ENCODE measurements around the gene RBM4B. TPM values are rescaled to one million over a fixed set of nuclear protein-coding genes. Genes with fewer than 3 reads are reported as not detected.

RBM4B gene
- total and polyA plus RNA-seq, 2 of the 13 experiments (the other 11 are each of a cell fraction or from before 2014, with no cell fraction given), result 25.8 to 32.4 TPM

DNA sequence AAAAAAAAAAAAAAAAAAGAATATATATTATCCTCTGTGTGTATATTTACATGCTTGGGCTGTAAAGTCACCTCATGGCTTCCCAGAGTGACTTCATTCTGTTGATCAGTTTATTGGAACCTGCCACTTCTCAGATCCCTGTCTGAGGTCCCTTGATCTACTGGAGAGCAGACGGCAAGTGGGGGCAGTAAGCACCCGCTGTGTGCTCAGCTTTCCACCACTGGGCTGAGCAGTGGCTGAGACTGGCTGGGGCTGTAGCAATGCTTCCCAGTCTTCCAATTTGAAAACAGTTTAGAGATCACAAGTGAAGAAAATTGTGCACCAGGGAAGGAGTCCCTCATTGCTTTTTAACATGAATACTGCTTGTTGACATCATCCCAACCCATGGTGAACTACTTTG is 6.9 kb upstream of the RBM4B start:
- Histone ChIP-seq H3K9me3 (ENCODE audit: low read length) (no peaks in the 10 kb centered on the region), H3K27me3 (ENCODE audit: control insufficient read depth in 1 of 2, insufficient read depth in 2 of 2, low read length in 2 of 2) (no peaks in the 10 kb centered on the region; a peak in 1 of 5 replicates), H3K36me3 (replicated peaks in 1 of 2; ENCODE audit: control insufficient read depth in 1 of 2, insufficient read depth in 2 of 2, low read length in 2 of 2) (no peaks in the 10 kb centered on the region), H2AFZ (ENCODE audit: low read length) (no peak overlapping the region), H3K4me2 (ENCODE audit: low read depth, low read length) (no peak overlapping the region), H3K9ac (ENCODE audit: insufficient read depth, low read depth, low read length) (no peak overlapping the region), H4K20me1 (ENCODE audit: insufficient read depth, low read length) (no peaks in the 10 kb centered on the region), H3K27ac (ENCODE audit: extremely low read length, insufficient read depth, low read length) (no peak overlapping the region), H3K79me2 (ENCODE audit: insufficient read depth, low read length) (no peaks in the 10 kb centered on the region), H3K4me3 (replicated peaks in 1 of 3; ENCODE audit: insufficient read depth in 1 of 3, low read depth in 2 of 3, low read length in 3 of 3) (no peak overlapping the region), H3K4me1 (ENCODE audit: insufficient read depth, low read length) (no peaks in the 10 kb centered on the region)
- ChIA-PET POLR2A (no interaction called here), CTCF (ENCODE audit: low intra/inter-chr PET ratio, low total read pairs) (no interaction called here)
- WGBS (ENCODE audit: low lambda C conversion rate), result 83% methylated on average over 1 of the region's 2 CpGs
- intact Hi-C loops (cut with micrococcal nuclease; ENCODE audit: unreplicated experiment) (no loop called here), in situ Hi-C loops (cut with HindIII; ENCODE audit: extremely low pct_ligation_motif_present, low pct_unique_long_range_greater_than_20kb) (no loop called here)
- no peak for FAIRE-seq
- no peak for ATAC-seq
- no peak for DNase-seq (ENCODE audit: low spot score)
- BruUV-seq (replicated peaks), result no TSS peak
- TF ChIP-seq, protein P1, sequence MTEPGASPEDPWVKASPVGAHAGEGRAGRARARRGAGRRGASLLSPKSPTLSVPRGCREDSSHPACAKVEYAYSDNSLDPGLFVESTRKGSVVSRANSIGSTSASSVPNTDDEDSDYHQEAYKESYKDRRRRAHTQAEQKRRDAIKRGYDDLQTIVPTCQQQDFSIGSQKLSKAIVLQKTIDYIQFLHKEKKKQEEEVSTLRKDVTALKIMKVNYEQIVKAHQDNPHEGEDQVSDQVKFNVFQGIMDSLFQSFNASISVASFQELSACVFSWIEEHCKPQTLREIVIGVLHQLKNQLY (CRISPR knock-in tag; IDR thresholded peaks at IDR 0.05), result no peak
- TF ChIP-seq TBX3 (IDR thresholded peaks at IDR 0.05; ENCODE audit: borderline replicate concordance) (no peak), NPAS2 (CRISPR knock-in tag; IDR thresholded peaks at IDR 0.05; ENCODE audit: borderline replicate concordance) (no peak), ZBTB3 (CRISPR knock-in tag; IDR thresholded peaks at IDR 0.05; ENCODE audit: borderline replicate concordance, low read depth) (no peak), SIX1 (CRISPR knock-in tag; IDR thresholded peaks at IDR 0.05; ENCODE audit: borderline replicate concordance) (no peak), KDM2A (CRISPR knock-in tag; IDR thresholded peaks at IDR 0.05; ENCODE audit: borderline replicate concordance, low read depth) (no peak), ZNF7 (CRISPR knock-in tag; IDR thresholded peaks at IDR 0.05) (no peak), FOXK1 (CRISPR knock-in tag; IDR thresholded peaks at IDR 0.05; ENCODE audit: borderline replicate concordance, low read depth) (no peak), TP53 (CRISPR knock-in tag; conservative IDR thresholded peaks at IDR 0.05) (no peak)
- TF ChIP-seq, protein P2, sequence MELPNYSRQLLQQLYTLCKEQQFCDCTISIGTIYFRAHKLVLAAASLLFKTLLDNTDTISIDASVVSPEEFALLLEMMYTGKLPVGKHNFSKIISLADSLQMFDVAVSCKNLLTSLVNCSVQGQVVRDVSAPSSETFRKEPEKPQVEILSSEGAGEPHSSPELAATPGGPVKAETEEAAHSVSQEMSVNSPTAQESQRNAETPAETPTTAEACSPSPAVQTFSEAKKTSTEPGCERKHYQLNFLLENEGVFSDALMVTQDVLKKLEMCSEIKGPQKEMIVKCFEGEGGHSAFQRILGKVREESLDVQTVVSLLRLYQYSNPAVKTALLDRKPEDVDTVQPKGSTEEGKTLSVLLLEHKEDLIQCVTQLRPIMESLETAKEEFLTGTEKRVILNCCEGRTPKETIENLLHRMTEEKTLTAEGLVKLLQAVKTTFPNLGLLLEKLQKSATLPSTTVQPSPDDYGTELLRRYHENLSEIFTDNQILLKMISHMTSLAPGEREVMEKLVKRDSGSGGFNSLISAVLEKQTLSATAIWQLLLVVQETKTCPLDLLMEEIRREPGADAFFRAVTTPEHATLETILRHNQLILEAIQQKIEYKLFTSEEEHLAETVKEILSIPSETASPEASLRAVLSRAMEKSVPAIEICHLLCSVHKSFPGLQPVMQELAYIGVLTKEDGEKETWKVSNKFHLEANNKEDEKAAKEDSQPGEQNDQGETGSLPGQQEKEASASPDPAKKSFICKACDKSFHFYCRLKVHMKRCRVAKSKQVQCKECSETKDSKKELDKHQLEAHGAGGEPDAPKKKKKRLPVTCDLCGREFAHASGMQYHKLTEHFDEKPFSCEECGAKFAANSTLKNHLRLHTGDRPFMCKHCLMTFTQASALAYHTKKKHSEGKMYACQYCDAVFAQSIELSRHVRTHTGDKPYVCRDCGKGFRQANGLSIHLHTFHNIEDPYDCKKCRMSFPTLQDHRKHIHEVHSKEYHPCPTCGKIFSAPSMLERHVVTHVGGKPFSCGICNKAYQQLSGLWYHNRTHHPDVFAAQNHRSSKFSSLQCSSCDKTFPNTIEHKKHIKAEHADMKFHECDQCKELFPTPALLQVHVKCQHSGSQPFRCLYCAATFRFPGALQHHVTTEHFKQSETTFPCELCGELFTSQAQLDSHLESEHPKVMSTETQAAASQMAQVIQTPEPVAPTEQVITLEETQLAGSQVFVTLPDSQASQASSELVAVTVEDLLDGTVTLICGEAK (IDR thresholded peaks at IDR 0.05), result no peak
- TF ChIP-seq, protein P2 (CRISPR knock-in tag; IDR thresholded peaks at IDR 0.05), result no peak
- TF ChIP-seq, protein P3, sequence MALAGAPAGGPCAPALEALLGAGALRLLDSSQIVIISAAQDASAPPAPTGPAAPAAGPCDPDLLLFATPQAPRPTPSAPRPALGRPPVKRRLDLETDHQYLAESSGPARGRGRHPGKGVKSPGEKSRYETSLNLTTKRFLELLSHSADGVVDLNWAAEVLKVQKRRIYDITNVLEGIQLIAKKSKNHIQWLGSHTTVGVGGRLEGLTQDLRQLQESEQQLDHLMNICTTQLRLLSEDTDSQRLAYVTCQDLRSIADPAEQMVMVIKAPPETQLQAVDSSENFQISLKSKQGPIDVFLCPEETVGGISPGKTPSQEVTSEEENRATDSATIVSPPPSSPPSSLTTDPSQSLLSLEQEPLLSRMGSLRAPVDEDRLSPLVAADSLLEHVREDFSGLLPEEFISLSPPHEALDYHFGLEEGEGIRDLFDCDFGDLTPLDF (CRISPR knock-in tag; IDR thresholded peaks at IDR 0.05), result no peak
- TF ChIP-seq, protein P4, sequence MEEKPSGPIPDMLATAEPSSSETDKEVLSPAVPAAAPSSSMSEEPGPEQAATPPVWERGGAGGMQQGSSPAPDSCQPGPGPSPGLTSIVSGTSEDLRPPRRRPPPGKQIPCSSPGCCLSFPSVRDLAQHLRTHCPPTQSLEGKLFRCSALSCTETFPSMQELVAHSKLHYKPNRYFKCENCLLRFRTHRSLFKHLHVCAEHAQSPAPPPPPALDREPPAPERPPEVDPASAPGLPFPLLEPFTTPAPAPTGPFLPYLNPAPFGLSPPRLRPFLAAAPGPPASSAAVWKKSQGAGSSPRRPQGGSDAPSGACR (CRISPR knock-in tag; IDR thresholded peaks at IDR 0.05), result no peak

All from HepG2 (cell line).